ENCODE measurements around the gene H3-3A. TPM values are rescaled to one million over a fixed set of nuclear protein-coding genes. Genes with fewer than 3 reads are reported as not detected.

H3-3A gene
- total and polyA plus RNA-seq, 4 donors = 76.6 to 338 (median 189) TPM

DNA sequence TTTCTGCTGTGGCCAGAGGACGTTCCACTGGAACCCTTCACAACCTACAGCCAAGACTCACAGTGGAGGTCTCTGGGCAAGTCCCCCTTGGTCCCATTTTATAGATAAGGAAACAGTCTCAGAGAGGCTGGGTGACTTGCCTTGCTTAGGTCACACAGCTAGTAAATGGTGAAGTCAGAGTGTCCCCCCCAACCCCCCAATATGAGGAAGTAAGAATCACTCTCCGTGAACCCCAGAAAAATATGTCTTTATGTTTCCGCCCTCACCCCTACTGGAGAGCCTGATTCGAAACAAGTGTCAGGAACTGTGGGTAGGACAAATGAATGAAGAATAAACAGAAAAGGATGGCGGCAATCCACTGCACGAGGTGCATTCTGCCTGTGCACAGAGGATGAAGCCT lies 56.7 kb downstream of the H3-3A start:
- Histone ChIP-seq H3K4me1 (ENCODE audit: control insufficient read depth in 4 of 4, insufficient read depth in 4 of 4, low read length in 3 of 4) (peaks cover 2 to 12% (median 7%) of the 10 kb centered on the region in 4 donors), H3K36me3 (ENCODE audit: control insufficient read depth in 4 of 4, insufficient read depth in 3 of 4, low read depth in 1 of 4, low read length in 3 of 4) (no peaks in the 10 kb centered on the region), H3K27ac (ENCODE audit: low read depth in 1 of 2, low read length in 2 of 2) (no peak overlapping the region), H3K4me3 (ENCODE audit: low read depth in 1 of 3, low read length in 3 of 3) (no peak overlapping the region), H3K9ac (ENCODE audit: low read depth in 1 of 2, low read length in 2 of 2) (no peak overlapping the region), H3K9me3 (ENCODE audit: control insufficient read depth in 4 of 4, low read length in 3 of 4) (no peaks in the 10 kb centered on the region), H3K27me3 (ENCODE audit: control insufficient read depth in 4 of 4, insufficient read depth in 4 of 4, low read length in 3 of 4) (no peaks in the 10 kb centered on the region)
- WGBS = 90% methylated on average over 6 of the region's 6 CpGs
- DNase-seq (ENCODE audit: low spot score) = no peak
- TF ChIP-seq FOXA2 (IDR thresholded peaks at IDR 0.05) = no peak
- TF ChIP-seq JUND (IDR thresholded peaks at IDR 0.05) = no peak
- TF ChIP-seq, protein P1, sequence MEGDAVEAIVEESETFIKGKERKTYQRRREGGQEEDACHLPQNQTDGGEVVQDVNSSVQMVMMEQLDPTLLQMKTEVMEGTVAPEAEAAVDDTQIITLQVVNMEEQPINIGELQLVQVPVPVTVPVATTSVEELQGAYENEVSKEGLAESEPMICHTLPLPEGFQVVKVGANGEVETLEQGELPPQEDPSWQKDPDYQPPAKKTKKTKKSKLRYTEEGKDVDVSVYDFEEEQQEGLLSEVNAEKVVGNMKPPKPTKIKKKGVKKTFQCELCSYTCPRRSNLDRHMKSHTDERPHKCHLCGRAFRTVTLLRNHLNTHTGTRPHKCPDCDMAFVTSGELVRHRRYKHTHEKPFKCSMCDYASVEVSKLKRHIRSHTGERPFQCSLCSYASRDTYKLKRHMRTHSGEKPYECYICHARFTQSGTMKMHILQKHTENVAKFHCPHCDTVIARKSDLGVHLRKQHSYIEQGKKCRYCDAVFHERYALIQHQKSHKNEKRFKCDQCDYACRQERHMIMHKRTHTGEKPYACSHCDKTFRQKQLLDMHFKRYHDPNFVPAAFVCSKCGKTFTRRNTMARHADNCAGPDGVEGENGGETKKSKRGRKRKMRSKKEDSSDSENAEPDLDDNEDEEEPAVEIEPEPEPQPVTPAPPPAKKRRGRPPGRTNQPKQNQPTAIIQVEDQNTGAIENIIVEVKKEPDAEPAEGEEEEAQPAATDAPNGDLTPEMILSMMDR (IDR thresholded peaks at IDR 0.05; ENCODE audit: low read depth, low read length, missing input control) = no peak
- no peak for TF ChIP-seq FOXA1 (IDR thresholded peaks at IDR 0.05)
- no peak for TF ChIP-seq SP1 (IDR thresholded peaks at IDR 0.05)
- TF ChIP-seq ZBTB33 (IDR thresholded peaks at IDR 0.05) = no peak
- TF ChIP-seq YY1 (IDR thresholded peaks at IDR 0.05) = no peak
- TF ChIP-seq TAF1 (conservative IDR thresholded peaks at IDR 0.05) = no peak
- no peak for TF ChIP-seq HNF4G (IDR thresholded peaks at IDR 0.05)
- TF ChIP-seq, protein P2, sequence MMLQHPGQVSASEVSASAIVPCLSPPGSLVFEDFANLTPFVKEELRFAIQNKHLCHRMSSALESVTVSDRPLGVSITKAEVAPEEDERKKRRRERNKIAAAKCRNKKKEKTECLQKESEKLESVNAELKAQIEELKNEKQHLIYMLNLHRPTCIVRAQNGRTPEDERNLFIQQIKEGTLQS (IDR thresholded peaks at IDR 0.05) = no peak

- DNase-seq (ENCODE audit: low spot score) = no peak
- Histone ChIP-seq H3K9me3 (ENCODE audit: control insufficient read depth in 4 of 4, low read length in 3 of 4) (no peaks in the 10 kb centered on the region), H3K4me1 (ENCODE audit: control insufficient read depth in 4 of 4, insufficient read depth in 4 of 4, low read length in 3 of 4) (peaks cover 2 to 14% (median 7%) of the 10 kb centered on the region in 4 donors), H3K27ac (ENCODE audit: low read depth in 1 of 2, low read length in 2 of 2) (no peak overlapping the region), H3K4me3 (ENCODE audit: low read depth in 1 of 3, low read length in 3 of 3) (no peak overlapping the region), H3K36me3 (ENCODE audit: control insufficient read depth in 4 of 4, insufficient read depth in 3 of 4, low read depth in 1 of 4, low read length in 3 of 4) (no peaks in the 10 kb centered on the region), H3K9ac (ENCODE audit: low read depth in 1 of 2, low read length in 2 of 2) (no peak overlapping the region), H3K27me3 (ENCODE audit: control insufficient read depth in 4 of 4, insufficient read depth in 4 of 4, low read length in 3 of 4) (no peaks in the 10 kb centered on the region)
- WGBS = 93% methylated on average over 5 of the region's 5 CpGs
- TF ChIP-seq RXRA (IDR thresholded peaks at IDR 0.05) = no peak
- no peak for TF ChIP-seq HNF4A (conservative IDR thresholded peaks at IDR 0.05)
- TF ChIP-seq, protein P2 (IDR thresholded peaks at IDR 0.05) = no peak
- TF ChIP-seq, protein P1 (IDR thresholded peaks at IDR 0.05; ENCODE audit: low read depth, low read length, missing input control) = no peak
- no peak for TF ChIP-seq JUND (IDR thresholded peaks at IDR 0.05)
Observed at GRCh38 chr1:226120398-226120797, 57.9 kb downstream of the H3-3A start.

Data from liver (tissue), 9 donors.